ENCODE results near the gene MCL1. TPM values are rescaled to one million over a fixed set of nuclear protein-coding genes. Genes with fewer than 3 reads are reported as not detected.

The MCL1 gene
- total RNA-seq, 2 donors from 2014 or later: 96.7 to 146 TPM

- DNase-seq (ENCODE audit: low spot score): no peak
- H3K9me3 ChIP-seq: no peaks in the 10 kb centered on the region
- TF ChIP-seq, protein P1, sequence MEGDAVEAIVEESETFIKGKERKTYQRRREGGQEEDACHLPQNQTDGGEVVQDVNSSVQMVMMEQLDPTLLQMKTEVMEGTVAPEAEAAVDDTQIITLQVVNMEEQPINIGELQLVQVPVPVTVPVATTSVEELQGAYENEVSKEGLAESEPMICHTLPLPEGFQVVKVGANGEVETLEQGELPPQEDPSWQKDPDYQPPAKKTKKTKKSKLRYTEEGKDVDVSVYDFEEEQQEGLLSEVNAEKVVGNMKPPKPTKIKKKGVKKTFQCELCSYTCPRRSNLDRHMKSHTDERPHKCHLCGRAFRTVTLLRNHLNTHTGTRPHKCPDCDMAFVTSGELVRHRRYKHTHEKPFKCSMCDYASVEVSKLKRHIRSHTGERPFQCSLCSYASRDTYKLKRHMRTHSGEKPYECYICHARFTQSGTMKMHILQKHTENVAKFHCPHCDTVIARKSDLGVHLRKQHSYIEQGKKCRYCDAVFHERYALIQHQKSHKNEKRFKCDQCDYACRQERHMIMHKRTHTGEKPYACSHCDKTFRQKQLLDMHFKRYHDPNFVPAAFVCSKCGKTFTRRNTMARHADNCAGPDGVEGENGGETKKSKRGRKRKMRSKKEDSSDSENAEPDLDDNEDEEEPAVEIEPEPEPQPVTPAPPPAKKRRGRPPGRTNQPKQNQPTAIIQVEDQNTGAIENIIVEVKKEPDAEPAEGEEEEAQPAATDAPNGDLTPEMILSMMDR (IDR thresholded peaks at IDR 0.05): no peak
- H3K4me3 ChIP-seq: no peak overlapping the region
- no peaks in the 10 kb centered on the region for H3K27me3 ChIP-seq
- no peak overlapping the region for H3K27ac ChIP-seq
- peaks cover 37% of the 10 kb centered on the region for H3K36me3 ChIP-seq
- peaks cover 0 to 55% of the 10 kb centered on the region in 2 donors for H3K4me1 ChIP-seq
Measured at GRCh38 chr1:150557813-150558212, 21.6 kb downstream of the MCL1 start.

GRCh38 chr1:150557065-150557600 lies 22.3 kb downstream of the MCL1 start:
- peaks cover 0 to 55% of the 10 kb centered on the region in 2 donors for H3K4me1 ChIP-seq
- no peak for DNase-seq (ENCODE audit: low spot score)
- H3K9me3 ChIP-seq: no peaks in the 10 kb centered on the region
- no peak overlapping the region for H3K4me3 ChIP-seq
- H3K27ac ChIP-seq: no peak overlapping the region
- H3K27me3 ChIP-seq: no peaks in the 10 kb centered on the region
- H3K36me3 ChIP-seq: peaks cover 37% of the 10 kb centered on the region
- TF ChIP-seq, protein P1 (IDR thresholded peaks at IDR 0.05): no peak

GRCh38 chr1:150555971-150556865 lies 23.2 kb downstream of the MCL1 start:
- TF ChIP-seq, protein P1 (IDR thresholded peaks at IDR 0.05): no peak
- peaks cover 37% of the 10 kb centered on the region for H3K36me3 ChIP-seq
- no peak overlapping the region for H3K4me3 ChIP-seq
- H3K27me3 ChIP-seq: no peaks in the 10 kb centered on the region
- H3K9me3 ChIP-seq: no peaks in the 10 kb centered on the region
- peaks cover 0 to 56% of the 10 kb centered on the region in 2 donors for H3K4me1 ChIP-seq
- no peak overlapping the region for H3K27ac ChIP-seq
- no peak for DNase-seq (ENCODE audit: low spot score)

DNA sequence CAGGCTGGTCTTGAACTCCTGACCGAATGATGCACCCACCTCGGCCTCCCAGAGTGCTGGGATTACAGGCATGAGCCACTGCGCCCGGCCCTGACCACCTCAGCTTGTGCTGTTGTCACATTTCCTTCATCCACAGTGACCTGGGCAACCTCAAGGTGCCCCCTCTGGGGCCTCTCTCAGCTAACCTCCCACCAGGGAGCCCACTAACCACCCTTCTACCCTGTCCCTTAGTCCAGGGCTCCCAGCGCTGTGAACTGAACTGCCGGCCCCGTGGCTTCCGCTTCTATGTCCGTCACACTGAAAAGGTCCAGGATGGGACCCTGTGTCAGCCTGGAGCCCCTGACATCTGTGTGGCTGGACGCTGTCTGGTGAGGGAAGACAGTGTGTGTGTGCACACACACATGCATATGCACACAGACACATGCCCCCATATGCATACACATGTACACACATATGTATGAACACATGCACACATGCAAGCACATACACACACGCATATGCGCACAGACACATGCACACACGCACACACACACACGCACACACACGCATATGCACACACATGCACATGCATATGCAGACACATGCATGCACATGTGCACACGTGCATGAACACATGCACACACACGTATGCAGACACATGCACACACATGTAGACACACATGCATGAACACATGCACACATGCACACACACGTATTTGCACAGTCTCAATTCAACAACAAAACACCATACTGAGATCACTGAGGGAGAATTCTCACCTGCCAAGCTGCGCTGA lies 24.0 kb downstream of the MCL1 start:
- no peak for DNase-seq (ENCODE audit: low spot score)
- H3K9me3 ChIP-seq: no peaks in the 10 kb centered on the region
- H3K36me3 ChIP-seq: peaks cover 37% of the 10 kb centered on the region
- no peak overlapping the region for H3K27ac ChIP-seq
- H3K4me3 ChIP-seq: no peak overlapping the region
- H3K27me3 ChIP-seq: no peaks in the 10 kb centered on the region
- peaks cover 0 to 59% of the 10 kb centered on the region in 2 donors for H3K4me1 ChIP-seq
- TF ChIP-seq, protein P1 (IDR thresholded peaks at IDR 0.05): no peak

DNA sequence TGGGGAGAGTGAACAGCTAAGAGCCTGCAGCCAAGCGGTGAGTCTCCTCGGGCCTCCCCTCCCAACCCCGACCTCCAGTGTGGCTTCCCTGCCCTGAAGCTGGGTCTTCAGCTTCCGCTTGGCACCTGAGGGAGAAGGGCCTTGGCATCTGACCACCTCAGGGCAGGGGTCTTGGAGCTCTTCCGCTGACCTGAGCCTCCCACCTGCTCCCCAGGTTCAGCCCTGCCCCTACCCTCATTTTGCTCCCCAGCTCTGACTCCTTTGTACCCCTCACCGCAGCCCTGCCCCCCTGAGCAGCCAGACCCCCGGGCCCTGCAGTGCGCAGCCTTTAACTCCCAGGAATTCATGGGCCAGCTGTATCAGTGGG lies 25.3 kb downstream of the MCL1 start:
- Histone ChIP-seq H3K9me3 (no peaks in the 10 kb centered on the region), H3K27me3 (no peaks in the 10 kb centered on the region), H3K4me1 (peaks cover 0 to 57% of the 10 kb centered on the region in 2 donors), H3K36me3 (peaks cover 37% of the 10 kb centered on the region), H3K27ac (no peak overlapping the region), H3K4me3 (no peak overlapping the region)
- DNase-seq (ENCODE audit: low spot score): no peak
- TF ChIP-seq, protein P1 (IDR thresholded peaks at IDR 0.05): no peak
